Muscle of back (tissue), 13 donors: ENCODE measurements around the gene EXD3. TPM values are rescaled to one million over a fixed set of nuclear protein-coding genes. Genes with fewer than 3 reads are reported as not detected.
"Not testable (repeated sequence)": the region's sequence is repeated elsewhere in the genome, so short reads cannot be mapped to it uniquely, and the experiment has no call there.

Experiments
- DNase-seq, 3 donors: peaks; one replicate each; pipeline versions ENCODE4 v3.0.0 to v3.0.0-alpha.2; 2013
- long read RNA-seq, 9 donors: transcript quantifications; one replicate each; lab custom pipeline, GENCODE V29; 2026
- polyA plus RNA-seq, 10 donors: library from polyadenylated mRNA; unstranded; fragments of 120-200 nt; gene quantifications; one replicate each; pipeline ENCODE4 v1.2.1, GENCODE V29; 2013; ENCODE audit not compliant: insufficient read length in 10 of 10

Gene EXD3, protein sequence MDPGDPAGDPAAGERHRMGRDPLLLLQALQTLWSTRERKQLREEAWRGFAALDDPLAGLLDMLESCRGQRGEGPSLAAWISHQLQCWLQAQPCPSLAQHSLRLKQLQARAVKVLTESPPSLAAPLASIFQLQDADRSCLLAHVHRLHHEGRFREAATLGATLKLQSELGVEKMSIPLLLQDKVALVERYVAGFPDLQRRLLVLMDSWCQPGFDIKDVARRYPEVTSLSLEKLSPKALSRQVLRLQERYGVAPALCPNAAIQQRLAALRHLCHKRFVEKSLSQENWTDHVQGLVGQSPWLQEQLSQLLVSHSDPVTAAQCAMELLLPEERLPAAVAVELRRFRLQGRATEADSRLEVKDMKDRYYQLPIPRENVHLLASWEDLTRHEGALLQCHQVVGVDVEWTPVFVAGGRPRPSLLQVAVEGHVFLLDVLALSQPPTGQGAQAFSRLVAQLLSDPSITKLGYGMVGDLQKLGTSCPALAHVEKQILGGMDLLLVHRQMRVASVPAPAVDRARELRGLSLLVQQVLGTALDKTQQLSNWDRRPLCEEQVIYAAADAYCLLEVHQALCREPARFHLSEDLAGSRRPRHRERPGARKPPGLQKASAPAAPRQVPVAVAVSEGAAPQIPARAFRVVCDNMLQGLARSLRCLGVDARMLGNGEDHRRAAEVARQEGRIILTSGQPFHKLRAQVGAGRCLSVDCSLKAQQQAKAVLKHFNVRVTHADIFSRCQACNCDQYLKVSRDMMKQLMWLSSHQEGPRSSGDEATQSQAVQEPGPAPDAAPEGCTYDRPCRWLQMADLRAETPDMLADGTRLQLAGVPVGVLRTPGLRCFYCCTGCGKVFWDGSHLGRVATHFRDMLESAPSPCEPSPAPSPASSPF
- 10 to 100 TPM in 3 of 10 donors, 1 to 10 TPM in 7; 8.2 to 14.1 (median 9.3) TPM for polyA plus RNA-seq
- long read RNA-seq, donor 1, partial matches to known transcripts = 0 of 1 reads
- long read RNA-seq, donor 1, other reads (novel, unspliced or antisense) = 0 of 1 reads
- long read RNA-seq, donor 2, partial matches to known transcripts = 0 of 2 reads
- long read RNA-seq, donor 2, other reads (novel, unspliced or antisense) = 0 of 2 reads
- long read RNA-seq, donor 3 = 0 reads
- long read RNA-seq, donor 4, partial matches to known transcripts = 0 of 2 reads
- long read RNA-seq, donor 4, other reads (novel, unspliced or antisense) = 0 of 2 reads
- long read RNA-seq, donor 5 = 0 reads
- long read RNA-seq, donor 6, partial matches to known transcripts = 0 of 2 reads
- long read RNA-seq, donor 6, other reads (novel, unspliced or antisense) = 0 of 2 reads
- long read RNA-seq, donor 7, partial matches to known transcripts = 0 of 2 reads
- long read RNA-seq, donor 7, other reads (novel, unspliced or antisense) = 0 of 2 reads
- long read RNA-seq, donor 8, partial matches to known transcripts = 0 of 1 reads
- long read RNA-seq, donor 8, other reads (novel, unspliced or antisense) = 0 of 1 reads
- long read RNA-seq, donor 9 = 0 reads

DNA sequence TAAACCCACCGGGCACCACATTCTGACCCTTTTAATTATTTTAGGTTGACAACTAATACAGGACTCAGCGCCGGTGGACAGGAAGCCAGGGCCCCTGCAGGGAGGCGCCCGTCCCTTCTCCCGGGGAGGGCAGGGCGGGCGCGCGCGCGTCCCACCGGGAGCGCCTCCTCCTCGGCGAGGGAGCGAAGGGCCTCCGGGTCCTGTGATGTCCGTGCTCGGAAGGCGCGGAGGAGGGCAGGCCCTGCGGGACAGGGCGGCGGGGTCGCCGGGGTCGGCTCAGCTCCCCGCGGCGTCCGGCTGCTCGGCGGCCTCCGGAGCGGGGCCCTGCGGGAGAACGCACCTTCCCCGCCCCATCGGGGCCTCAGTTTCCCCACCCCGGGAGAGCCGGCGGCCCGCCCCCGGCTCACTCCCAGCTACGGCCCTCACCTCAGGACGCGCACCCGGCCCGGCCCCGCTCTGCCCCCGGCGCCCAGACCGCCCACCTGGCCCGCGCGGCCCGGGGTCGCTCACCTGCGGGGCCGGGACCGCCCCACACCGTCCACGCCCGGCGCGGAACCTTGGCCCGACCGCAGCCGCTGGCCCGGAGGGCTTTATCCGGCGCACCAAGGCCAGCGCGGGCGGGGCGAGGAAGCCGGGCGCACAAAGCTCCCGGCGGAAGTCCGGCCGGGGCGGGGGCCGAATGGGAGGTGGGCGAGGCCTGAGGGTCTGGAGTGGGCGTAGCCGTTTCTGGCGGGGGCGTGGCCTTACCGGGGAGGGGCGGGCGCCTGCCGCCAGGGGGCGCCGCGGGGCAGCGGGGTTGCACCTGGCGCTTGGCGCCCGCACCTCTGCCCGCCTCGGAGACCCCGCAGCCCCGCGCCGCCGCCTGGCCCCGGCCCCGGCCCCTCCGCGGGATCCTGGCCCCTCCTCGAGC is at the start of gene EXD3, which contains the start of gene NOXA1:
Gene EXD3 (minus strand): TSS at position 559 of the 910 bp plus-strand sequence. CDS start 27,805 bp downstream, outside the sequence.
Gene NOXA1 (plus strand): TSS at position 790 of the 910 bp plus-strand sequence. CDS start 137 bp downstream, outside the sequence.
- DNase-seq = peak; percentile 90 to 92 (median 91)

DNA sequence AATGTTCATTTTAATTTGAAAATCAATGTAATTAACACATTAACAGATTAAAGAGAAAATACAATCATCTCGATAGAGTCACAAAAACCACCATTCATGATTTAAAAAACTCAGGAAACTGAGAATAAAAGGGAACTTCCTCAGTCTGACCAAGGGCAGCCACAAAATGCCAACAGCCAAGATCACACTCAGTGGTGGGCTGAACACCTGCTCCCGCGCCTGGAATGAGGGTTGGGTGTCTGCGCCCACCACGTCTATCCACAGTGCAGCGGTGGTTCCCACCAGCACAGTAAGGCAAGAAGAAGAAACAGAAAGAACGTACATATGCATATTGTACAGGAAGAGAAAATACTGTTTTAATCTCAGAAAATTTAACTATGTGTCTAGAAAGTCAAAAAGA is 47.8 kb upstream of the EXD3 start:
- no peak for DNase-seq

DNA sequence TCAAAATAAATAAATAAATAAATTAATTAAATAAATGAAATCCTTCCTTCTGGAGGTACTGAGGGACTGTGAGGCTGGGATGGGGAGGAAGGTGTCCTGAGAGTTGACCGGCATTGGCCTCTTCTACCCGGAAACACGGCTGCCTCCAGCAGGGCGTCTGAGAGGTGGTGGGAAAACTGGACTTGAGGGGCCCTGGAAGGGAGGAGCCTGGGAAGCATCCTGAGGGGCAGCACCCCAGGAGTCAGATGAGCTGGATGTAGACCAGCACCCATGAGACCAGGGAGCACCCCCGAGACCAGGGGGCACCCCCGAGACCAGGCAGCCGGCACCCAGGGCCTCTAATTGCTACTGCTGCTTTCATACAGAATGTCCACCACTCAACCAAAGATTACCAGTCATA is 44.9 kb upstream of the EXD3 start:
- no peak for DNase-seq

DNA sequence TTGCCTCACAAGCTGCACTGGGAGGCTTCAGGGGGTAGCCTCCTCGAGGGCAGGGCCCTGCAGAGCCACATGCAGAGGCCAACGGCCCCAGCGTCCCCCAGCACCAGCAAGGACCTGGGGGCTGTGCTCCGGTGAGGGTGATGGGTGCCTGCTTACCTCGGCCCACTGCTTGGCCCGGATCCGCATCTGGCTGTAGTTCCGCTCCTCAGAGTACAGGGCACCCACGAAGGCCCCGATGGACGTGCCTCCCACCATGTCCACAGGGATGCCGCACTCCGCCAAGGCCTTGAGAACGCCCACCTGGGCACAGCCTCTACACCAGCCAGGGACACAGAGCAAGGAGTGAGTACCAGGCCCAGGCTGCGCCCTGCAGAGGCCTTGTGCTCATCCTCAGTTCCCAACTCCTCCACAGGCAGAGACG is 44.2 kb upstream of the EXD3 start:
- DNase-seq = no peak

DNA sequence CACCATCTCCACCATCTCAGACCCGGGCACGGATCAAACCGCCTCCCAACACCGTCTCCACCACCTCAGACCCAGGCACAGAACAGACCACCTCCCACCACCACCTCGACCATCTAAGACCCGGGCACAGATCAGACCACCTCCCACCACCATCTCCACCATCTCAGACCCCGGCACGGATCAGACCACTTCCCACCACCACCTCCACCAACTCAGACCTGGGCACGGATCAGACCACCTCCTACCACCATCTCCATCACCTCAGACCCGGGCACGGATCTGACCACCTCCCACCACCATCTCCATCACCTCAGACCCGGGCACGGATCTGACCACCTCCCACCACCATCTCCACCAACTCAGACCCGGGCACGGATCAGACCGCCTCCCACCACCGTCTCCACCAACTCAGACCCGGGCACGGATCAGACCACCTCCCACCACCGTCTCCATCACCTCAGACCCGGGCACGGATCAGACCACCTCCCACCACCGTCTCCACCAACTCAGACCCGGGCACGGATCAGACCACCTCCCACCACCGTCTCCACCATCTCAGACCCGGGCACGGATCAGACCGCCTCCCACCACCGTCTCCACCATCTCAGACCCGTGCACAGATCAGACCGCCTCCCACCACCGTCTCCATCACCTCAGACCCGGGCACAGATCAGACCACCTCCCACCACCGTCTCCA is 43.6 kb upstream of the EXD3 start:
- DNase-seq = not testable (repeated sequence)

DNA sequence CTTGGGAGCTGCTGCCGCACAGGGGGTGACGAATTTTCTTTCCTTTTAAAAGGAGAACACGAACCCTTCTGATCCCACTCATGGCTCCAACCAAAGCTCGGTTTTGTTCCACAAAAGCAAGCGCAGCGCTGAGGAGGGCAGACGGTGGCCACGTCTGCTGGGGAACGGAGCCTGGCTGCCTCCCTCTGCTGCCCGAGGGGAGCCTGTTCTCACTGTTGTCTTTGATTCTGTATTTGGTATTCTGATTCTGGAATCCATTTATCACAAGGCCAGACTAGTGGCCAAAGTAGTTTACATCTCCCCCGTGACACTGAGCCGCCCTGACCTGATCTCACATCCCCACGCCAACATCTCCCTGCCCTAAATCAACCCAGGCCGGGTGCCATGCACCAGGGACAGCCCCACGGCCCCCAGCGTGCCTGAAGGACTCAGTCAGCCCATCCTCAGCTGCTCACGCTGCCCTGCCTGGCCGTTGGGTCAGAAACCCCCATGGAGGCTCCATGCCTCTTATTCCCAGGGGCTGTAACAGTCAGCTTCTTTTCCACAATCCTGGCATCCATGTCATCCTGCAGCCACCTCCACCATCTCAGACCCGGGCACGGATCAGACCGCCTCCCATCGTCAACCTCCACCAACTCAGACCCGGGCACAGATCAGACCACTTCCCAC is 42.9 kb upstream of the EXD3 start:
- no peak for DNase-seq

DNA sequence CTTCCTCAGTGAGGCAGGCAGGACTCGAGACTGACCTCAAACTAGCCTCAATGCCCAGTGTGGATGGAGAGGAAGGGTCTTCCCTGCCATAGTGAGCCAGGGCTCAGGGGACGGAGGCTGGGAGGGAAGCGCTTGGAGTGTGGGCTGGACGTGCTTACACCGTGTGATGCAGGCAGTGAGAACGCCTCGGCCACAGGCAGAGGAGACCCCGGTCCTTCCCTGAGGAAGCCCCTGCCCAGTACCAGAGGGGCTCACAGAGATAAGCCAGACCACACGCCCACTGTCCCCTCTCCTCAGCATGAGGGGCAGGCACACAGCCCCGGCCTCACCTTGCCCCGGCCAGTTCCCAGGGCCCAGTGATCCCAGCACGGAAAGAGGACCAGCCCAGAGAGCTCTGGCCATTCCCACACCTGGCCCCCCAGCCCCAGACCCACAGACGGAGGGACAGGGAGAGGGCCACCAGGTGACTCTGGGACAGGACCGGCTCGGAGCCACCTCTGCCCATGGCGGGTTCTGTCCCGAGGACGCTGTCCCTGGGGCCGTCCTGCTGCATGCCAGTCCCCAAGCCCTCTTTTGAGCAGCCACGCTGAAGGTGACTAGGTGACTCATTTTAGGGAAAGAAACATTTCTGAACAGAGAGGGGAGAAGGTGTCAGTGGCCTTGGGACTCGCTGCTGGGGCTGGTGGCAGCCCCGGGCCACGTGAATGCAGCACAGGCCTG is 42.2 kb upstream of the EXD3 start:
- no peak for DNase-seq

DNA sequence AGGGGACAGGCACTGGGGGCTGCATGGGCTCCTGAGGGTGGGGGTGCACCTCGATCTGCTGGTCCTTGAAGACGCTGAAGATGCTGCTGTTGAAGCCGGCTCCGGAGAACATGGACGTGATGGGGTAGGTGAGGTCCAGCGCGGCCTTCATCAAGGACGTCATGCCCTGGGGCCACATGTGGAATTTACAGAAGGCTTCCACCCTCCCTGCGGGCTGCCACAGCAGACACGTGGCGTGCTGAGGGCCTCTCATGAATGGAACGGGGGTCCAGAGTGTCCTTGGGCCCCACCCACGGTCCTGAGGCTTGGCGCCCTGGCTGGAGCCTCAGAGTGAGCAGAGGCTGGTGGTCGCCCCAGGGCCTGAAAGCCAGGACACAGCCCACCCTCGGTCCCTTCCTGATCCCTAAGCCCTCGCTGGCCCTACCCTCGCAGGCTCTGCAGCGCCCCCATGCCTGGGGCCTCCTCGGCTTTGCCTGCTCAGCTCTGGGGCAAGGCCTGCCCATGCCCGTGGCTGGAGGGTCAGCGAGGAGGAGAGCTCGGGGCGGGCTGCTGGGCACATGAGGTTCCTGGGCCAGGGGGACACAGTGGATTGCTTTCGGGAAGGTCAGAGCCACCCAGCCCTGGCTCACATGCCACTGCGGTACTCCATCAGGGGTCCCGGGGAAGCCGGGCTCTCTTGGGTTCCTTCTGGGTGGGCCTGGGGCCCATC is 41.5 kb upstream of the EXD3 start:
- no peak for DNase-seq

DNA sequence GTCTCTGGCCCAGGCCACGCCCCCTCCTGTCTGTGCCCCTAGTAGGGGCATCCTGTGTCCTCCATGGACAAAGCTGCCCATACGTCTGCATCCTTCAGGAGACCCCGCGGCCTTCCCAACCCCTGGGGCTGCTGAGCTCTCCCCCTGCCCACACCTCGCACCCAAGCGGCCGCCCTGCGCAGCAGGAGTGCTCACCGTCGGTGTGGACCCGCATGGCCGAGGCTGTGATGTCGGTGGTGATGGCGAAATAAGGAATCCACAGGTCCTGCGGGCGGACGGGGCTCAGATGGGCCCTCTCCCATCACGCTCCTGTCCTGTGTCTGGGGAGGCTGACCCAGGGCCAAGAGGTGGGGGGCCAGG is 40.9 kb upstream of the EXD3 start:
- DNase-seq = no peak

DNA sequence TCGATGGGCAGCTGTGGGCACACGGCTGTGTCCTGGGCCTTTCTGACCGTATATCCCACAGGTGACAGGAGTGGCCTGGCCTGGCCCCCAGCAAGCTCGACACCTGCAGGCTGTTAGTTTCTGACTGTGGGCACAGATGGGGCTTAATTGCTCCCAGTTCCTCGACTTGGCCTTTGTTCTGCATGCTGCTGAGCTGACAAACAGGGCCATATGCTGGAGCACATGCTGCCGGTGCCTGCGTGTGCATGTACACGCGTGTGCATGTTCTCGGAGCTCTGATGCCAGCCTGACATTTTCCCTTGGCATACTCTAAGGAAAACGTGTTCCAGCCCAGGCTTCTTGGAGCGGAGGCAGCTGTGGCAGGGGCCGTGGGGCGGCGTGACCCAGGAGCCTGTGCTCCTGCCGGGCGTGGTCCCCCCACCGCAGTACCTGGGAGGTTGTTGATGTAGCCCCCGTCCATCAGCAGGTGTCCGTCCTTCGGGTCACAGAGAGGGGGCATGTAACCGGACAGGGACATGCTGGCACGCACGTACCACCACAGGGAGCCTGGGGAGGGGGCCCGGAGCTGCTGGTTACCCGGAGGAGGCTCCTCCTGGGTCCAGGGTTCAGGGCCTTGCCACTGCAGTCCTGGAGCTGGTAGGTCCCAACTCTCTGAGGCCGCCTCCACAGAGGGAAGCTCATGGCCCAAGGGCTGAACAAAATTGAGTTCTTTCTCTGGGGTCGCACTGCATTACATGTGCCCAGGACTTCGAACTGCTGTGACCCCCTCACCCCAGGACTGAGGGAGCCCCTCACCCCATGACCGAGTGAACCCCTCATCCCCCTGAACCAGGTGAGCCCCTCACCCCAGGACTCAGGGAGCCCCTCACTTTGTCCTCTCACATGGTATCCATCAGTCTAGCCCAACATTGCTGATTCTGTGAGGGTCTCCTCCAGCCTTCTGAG is 40.3 kb upstream of the EXD3 start:
- no peak for DNase-seq

DNA sequence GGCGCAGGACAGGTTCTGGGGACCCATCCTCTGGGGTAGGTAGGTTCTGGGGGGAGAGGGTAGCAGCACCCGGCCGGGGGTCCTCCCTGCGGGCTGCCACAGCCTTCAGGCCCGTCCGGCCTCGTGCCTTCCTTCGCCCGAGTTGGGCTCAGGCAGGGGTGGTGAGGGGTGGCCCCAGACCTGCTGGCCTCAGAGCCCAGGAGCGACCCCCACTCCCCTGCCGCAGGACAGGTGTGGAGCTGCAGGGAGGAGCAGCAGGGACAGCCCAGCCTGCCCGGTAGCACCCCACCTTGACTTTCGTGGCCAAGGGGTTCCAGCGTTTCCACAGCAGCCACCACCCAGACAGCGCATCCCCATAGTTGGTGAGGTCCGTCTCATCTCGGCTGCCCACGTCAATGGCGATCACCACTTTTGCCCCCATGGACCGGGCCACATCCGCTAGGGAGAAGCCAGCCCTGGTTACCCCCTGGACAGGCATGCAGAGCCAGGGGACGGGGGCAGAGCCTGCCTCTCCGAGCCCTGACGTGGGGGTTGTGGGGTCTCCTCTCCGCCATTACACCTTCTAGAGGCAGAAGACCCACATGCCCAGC is 39.5 kb upstream of the EXD3 start:
- DNase-seq = no peak

DNA sequence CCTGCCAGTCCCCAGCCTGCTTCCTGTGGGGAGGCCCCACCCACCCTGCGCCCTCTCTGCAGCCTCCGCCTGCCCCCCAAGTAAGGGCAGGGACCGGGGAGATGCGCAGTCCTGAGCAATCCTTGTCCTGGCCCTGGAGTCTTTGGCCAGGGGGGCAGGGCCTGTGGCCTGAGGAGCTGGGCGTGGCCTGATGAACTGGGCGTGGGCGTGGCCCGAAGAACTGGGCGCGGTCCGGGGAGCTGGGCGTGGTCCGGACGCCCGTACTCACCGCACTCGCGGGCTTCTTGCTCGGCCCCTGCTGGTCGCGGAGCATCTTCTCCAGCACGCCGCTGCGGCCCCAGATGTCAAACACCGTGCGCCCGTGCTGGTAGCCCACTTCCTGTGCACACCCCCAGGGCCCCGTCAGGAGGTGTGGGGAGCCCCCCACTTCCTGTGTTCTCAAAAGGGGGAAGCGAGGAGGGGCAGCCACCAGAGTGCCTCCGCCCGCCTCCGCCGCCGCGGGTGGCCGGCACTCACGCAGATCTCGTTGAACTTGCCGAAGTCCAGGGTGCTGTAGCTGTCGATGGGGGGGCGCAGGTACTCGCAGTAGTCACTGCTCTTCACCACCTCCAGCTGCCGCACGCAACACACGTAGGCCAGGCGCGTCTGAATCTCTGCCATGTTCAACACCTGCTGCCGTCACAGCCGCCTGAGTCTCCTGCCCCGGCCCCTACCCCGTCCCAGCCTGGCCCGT is 38.9 kb upstream of the EXD3 start:
- DNase-seq = peak in 1 of 3 donors; percentile 59

DNA sequence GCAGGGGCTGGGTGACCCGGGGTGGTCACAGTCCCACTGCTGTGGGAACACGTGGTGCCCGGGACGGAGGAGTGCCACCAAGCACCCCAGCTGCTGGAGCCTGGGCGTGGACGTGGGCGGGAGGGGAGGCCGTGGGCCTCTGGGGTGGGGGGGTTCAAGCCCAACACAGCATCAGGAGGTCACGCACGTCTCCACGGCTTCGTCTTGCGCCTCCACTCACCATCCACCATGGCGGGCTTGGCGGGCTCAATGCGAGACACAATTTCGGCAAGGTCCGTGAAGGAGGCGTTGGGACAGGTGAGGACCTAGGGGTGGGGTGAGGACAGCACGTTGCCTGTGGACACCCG is 38.3 kb upstream of the EXD3 start:
- DNase-seq = no peak

DNA sequence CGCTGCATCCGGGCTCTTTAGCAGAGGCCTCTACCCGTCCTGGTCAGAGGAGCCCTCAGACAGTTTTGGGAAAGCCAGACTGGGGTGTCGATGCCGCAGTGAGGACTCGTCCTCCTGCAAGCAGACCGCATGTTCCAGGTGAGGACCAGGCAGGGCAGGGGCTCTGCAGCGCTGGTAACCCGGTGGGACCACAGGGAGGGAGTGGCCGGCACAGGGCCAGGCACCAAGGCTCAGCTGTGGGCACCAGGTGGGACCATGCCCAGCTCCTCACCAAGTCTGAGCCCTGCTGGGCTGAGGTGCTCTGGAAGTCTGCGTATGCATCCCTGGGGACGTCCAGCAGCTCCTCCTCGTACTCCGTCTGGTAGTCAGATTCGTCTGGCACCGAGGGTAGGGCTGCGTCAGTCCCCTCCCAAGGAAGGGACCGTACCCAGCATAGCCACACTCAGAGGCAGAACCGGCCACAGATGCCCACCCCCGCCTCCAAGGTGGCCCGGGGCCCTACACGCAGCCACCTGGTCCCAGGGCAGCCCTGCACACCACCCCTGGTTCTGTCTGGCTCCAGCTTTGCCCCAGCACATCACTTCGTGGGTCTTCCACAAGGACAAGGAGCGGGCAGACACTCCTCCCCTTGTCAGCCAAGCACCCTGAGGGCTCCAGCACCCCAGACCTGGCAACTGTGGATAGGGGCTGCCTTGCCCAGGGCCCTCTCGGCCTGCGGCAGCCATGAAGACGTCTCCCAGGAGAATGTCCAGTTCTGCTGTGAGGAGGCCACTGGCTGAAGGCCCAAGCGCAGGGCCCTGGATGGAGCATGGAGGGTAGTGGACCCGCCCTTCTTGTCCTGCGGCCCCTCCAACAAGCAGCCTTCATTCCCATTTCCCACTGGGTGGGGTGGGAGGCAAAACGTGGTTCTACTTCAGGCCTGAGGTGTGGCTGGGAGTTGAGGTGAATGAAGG is 37.7 kb upstream of the EXD3 start:
- DNase-seq = peak in 1 of 3 donors; percentile 13
